SK-N-SH treated with all-trans-retinoic acid at 6 μM for 48 hours (cell line): ENCODE data around the gene TMED1.

ENCODE experiments used
- PPARA ChIP-seq: fragments of 250-450 bp; sonication (Bioruptor Pico); IDR thresholded peaks from 2 replicates; pipeline ENCODE4 v1.5.0; 2020; ENCODE audit warnings: mild to moderate bottlenecking, borderline replicate concordance
- TSHZ2 ChIP-seq: fragments of 250-450 bp; sonication (Bioruptor Pico); IDR thresholded peaks from 2 replicates; pipeline ENCODE4 v1.5.0; 2020; ENCODE audit warnings: mild to moderate bottlenecking, moderate library complexity
- ZFP3 ChIP-seq: fragments of 250-450 bp; sonication (Bioruptor Pico); IDR thresholded peaks from 2 replicates; pipeline ENCODE4 v1.5.0; 2020; ENCODE audit warnings: mild to moderate bottlenecking, moderate library complexity
- ZNF565 ChIP-seq: fragments of 450-650 bp; formaldehyde crosslinking; conservative IDR thresholded peaks from 2 replicates; pipeline ENCODE4 v1.5.0; 2020; ENCODE audit warnings: low read depth, mild to moderate bottlenecking, moderate library complexity
- ZNF70 ChIP-seq: fragments of 450-650 bp; formaldehyde crosslinking; IDR thresholded peaks from 2 replicates; pipeline ENCODE4 v1.5.0; 2020; ENCODE audit warnings: mild to moderate bottlenecking, moderate library complexity
- ZNF8 ChIP-seq: fragments of 450-650 bp; formaldehyde crosslinking; IDR thresholded peaks from 2 replicates; pipeline ENCODE4 v1.5.0; 2020; ENCODE audit warnings: mild to moderate bottlenecking, moderate library complexity
- TF ChIP-seq, protein P1 (sequence below): fragments of 250-450 bp; sonication (Bioruptor Pico); IDR thresholded peaks from 2 replicates; pipeline ENCODE4 v1.8.0; 2020; ENCODE audit warnings: mild to moderate bottlenecking, moderate library complexity, borderline replicate concordance
- TF ChIP-seq, protein P2 (sequence below): fragments of 250-450 bp; sonication (Bioruptor Pico); IDR thresholded peaks from 2 replicates; pipeline ENCODE4 v1.8.0; 2021; ENCODE audit warnings: low read depth, mild to moderate bottlenecking, moderate library complexity, borderline replicate concordance

- TF ChIP-seq ZNF8 (CRISPR knock-in tag), result no peak
- TF ChIP-seq, protein P1, sequence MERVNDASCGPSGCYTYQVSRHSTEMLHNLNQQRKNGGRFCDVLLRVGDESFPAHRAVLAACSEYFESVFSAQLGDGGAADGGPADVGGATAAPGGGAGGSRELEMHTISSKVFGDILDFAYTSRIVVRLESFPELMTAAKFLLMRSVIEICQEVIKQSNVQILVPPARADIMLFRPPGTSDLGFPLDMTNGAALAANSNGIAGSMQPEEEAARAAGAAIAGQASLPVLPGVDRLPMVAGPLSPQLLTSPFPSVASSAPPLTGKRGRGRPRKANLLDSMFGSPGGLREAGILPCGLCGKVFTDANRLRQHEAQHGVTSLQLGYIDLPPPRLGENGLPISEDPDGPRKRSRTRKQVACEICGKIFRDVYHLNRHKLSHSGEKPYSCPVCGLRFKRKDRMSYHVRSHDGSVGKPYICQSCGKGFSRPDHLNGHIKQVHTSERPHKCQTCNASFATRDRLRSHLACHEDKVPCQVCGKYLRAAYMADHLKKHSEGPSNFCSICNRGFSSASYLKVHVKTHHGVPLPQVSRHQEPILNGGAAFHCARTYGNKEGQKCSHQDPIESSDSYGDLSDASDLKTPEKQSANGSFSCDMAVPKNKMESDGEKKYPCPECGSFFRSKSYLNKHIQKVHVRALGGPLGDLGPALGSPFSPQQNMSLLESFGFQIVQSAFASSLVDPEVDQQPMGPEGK (CRISPR knock-in tag), result no peak
- no peak for TF ChIP-seq ZNF565 (CRISPR knock-in tag)
- no peak for TF ChIP-seq TSHZ2 (CRISPR knock-in tag)
- no peak for TF ChIP-seq PPARA (CRISPR knock-in tag)
- TF ChIP-seq, protein P2, sequence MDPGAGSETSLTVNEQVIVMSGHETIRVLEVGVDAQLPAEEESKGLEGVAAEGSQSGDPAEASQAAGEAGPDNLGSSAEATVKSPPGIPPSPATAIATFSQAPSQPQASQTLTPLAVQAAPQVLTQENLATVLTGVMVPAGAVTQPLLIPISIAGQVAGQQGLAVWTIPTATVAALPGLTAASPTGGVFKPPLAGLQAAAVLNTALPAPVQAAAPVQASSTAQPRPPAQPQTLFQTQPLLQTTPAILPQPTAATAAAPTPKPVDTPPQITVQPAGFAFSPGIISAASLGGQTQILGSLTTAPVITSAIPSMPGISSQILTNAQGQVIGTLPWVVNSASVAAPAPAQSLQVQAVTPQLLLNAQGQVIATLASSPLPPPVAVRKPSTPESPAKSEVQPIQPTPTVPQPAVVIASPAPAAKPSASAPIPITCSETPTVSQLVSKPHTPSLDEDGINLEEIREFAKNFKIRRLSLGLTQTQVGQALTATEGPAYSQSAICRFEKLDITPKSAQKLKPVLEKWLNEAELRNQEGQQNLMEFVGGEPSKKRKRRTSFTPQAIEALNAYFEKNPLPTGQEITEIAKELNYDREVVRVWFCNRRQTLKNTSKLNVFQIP, result no peak
- TF ChIP-seq ZNF70 (CRISPR knock-in tag), result no peak
- TF ChIP-seq ZFP3, result no peak
Observed at GRCh38 chr19:10852941-10853340, 16.9 kb upstream of the TMED1 start.
